Activated T-cell treated with anti-CD3 and anti-CD28 coated beads, Interleukin-2, amount 50 U/mL, for 24 hours (primary cell): Measurements from ENCODE around the gene RECQL5.

Experiments
- DNase-seq: peaks from one replicate; pipeline ENCODE4 v3.0.0-alpha.2; 2020
- H3K27ac Mint-ChIP-seq: 2 replicates; pipeline ENCODE4 v1.8.0; 2020; ENCODE audit warnings: mild to moderate bottlenecking, mixed read lengths
- H3K27me3 Mint-ChIP-seq: 2 replicates; pipeline ENCODE4 v1.8.0; 2020; ENCODE audit warnings: mixed read lengths
- H3K36me3 Mint-ChIP-seq: 2 replicates; pipeline ENCODE4 v1.8.0; 2020; ENCODE audit warnings: low read depth, mixed read lengths
- H3K4me1 Mint-ChIP-seq: 2 replicates; pipeline ENCODE4 v1.8.0; 2020; ENCODE audit warnings: low read depth, mixed read lengths
- H3K4me3 Mint-ChIP-seq: 2 replicates; pipeline ENCODE4 v1.8.0; 2020; ENCODE audit warnings: mild to moderate bottlenecking, moderate library complexity, mixed read lengths
- H3K9me3 Mint-ChIP-seq: 2 replicates; pipeline ENCODE4 v1.8.0; 2020; ENCODE audit warnings: mixed read lengths

RECQL5 gene

DNA sequence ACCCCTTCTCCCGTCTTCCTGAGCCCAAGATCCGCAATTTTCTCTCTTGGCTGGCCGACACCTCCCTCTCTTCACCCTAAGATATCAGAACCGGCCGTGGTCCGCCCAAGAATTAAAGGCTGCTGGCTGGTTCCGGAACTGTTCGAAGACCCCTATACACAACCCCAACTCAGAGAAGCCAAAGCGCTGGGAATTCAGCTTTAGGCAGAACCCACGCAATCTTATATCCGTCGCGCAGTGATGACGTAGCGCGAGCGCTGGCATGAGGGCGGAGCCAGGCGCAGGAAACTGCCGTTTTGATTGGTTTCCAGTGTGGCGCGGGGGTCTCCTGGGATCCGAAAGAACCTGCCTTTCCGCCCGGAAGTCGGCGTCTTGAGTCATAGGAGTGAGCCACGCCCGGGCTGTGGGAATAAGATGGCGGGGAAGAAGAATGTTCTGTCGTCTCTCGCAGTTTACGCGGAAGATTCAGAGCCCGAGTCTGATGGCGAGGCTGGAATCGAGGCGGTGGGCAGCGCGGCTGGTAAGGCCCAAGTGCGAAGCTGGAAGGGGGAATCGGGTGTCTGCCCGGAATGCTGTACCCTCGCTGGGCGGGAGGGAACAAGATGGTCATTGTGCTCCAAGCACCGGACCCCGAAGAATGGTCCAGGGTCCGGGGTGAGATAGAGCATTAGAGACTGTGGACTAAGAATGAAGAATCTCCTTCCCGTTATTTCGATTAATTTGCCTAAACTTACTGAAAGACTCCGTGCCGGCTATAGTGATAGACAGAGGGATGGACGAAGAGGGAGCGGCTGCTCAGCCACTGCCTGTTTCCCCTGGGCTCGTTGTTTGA is at the start of gene RECQL5, which contains the start of gene SAP30BP:
Gene RECQL5 (minus strand): TSS at position 196 of the 832 bp plus-strand sequence. CDS start 597 bp downstream, outside the sequence.
Gene SAP30BP (plus strand): TSS at position 380 of the 832 bp plus-strand sequence. CDS start 35 bp downstream, at position 415.
- peak within 1 kb of the TSS; percentile 52 for H3K27ac Mint-ChIP-seq
- no peaks in the 10 kb centered on the region for H3K27me3 Mint-ChIP-seq

DNA sequence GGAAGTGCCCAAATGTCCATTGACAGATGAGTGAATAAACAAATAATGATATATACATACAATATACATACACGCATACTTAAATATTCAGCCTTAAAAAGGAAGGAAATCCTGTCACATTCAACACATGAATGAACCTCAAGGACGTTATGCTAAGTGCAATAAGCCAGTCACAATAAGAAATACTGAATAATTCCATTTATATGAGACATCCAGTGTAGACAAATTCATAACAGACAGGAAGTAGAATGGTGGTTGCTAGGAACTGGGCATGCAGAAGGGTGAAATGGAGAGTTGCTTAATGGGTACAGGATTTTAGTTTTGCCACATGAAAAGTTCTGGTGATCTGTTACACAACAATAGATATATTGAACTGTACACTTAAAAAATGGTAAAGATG is 45.5 kb upstream of the RECQL5 start:
- Mint-ChIP-seq H3K27ac (no peak overlapping the region), H3K36me3 (peaks cover 14% of the 10 kb centered on the region), H3K4me3 (no peak overlapping the region), H3K4me1 (no peaks in the 10 kb centered on the region), H3K27me3 (peaks cover 6% of the 10 kb centered on the region), H3K9me3 (no peaks in the 10 kb centered on the region)
- no peak for DNase-seq

More for the DNA sequence above, at the start of gene RECQL5, which contains the start of gene SAP30BP:
- no peak within 1 kb of the TSS for H3K4me3 Mint-ChIP-seq
- no peaks in the 10 kb centered on the region for H3K9me3 Mint-ChIP-seq
- H3K4me1 Mint-ChIP-seq: peaks cover 37% of the 10 kb centered on the region
- H3K36me3 Mint-ChIP-seq: peaks cover 58% of the 10 kb centered on the region
- peak; percentile 98 for DNase-seq

DNA sequence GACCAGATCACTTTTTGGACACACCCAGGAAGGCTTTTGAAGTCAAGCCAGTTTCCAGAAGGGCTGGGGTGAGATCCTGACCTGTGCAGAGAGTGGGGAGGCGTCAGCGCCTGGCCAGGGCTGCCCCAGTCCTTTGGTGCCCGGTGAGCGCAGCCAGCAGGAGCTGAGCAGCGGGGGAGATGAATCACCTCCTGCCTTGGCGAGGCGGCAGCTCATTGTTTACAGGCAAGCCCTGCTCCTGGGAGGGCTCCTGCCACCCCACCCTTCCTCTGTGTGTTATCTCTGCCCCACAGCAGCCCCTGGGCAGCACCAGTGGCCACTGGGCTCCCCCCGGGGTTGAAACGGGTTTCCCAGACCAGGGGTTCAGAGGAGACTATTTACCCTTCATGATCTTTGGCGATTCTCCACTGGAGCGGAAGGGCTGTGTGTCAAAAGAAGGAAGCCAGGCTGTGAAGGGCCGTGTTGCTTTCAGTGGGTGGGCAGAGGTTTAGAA is 40.2 kb upstream of the RECQL5 start:
- H3K4me1 Mint-ChIP-seq: no peaks in the 10 kb centered on the region
- no peaks in the 10 kb centered on the region for H3K9me3 Mint-ChIP-seq
- no peak overlapping the region for H3K4me3 Mint-ChIP-seq
- H3K27me3 Mint-ChIP-seq: no peaks in the 10 kb centered on the region
- H3K36me3 Mint-ChIP-seq: peaks cover 67% of the 10 kb centered on the region
- peak overlapping the region; percentile 57 for H3K27ac Mint-ChIP-seq
- no peak for DNase-seq

DNA sequence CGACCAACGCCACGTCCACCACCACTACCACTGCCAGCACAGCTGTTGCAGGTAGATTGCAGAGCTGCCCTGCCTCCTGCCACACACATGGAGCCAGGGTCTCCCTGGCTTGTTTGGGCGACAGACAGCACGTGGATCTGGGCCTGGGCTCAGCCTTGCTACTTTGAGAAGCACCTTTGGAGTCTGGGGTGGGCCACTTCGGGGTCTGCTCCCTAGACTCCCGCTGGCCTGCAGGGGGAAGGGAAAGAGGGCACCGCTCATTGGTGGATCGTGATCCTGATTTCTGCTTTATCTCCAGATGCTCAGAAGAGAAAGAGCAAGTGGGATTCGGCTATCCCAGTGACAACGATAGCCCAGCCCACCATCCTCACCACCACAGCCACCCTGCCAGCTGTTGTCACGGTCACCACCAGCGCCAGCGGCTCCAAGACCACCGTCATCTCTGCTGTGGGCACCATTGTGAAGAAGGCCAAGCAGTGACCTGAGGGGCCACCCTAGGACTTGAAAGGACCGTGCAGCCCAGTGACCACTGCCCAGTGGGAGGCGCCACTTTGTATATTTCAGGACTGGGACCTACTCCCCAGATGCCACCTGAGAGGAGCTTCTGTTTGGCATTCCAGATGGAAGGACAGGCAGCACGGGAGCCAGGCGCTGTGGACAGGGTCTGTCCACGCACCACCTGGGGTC is 39.2 kb upstream of the RECQL5 start:
- Mint-ChIP-seq H3K27me3 (no peaks in the 10 kb centered on the region), H3K9me3 (no peaks in the 10 kb centered on the region), H3K27ac (no peak overlapping the region), H3K4me1 (no peaks in the 10 kb centered on the region), H3K4me3 (no peak overlapping the region), H3K36me3 (peaks cover 76% of the 10 kb centered on the region)
- no peak for DNase-seq

DNA sequence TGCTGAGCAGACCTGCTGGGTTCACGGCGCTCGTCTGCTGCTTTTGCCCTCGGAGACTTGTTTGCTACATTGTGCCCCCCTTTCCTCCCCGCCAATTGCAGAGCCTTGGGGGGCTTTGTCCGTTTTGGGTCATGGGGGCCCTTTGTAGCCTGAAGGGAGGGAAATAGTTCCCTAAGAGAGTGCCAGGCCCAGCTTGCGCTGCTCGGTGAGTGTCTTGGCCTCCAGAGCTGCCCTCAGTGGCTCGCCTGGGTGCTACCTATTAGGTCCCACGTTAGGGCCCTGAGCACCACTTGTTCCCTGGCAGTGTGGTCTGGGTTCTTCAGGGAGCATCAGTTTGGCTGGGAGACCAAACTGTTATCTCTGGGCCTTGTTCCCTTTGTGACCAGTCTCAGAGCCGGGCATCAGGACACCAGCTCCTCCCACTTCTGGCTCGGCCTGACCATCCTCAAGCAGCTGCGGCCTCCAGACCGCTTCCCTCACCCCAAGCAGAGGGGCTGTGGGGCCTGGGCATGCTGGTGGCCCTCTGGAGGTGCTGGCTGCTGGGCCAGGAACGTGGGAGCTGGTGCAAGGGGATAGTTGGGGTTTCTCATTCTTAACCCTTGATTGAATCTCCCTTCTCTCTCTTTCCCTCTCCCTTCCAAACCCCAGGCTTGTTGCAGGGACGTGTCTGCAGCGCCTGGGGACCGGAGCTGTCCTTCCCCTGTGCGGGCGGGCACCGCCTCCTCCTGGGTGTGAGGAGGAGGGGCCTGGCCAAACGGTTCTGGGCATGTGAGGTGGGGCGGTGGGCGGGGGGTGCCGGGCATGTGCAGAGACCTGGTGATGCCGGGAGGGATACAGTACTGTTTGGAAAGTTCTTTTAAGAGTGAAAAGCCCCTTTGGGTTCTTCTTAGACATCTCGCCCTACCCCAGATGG is 38.3 kb upstream of the RECQL5 start:
- H3K4me1 Mint-ChIP-seq: no peaks in the 10 kb centered on the region
- no peak overlapping the region for H3K27ac Mint-ChIP-seq
- no peaks in the 10 kb centered on the region for H3K27me3 Mint-ChIP-seq
- H3K36me3 Mint-ChIP-seq: peaks cover 86% of the 10 kb centered on the region
- H3K9me3 Mint-ChIP-seq: no peaks in the 10 kb centered on the region
- H3K4me3 Mint-ChIP-seq: no peak overlapping the region
- no peak for DNase-seq

DNA sequence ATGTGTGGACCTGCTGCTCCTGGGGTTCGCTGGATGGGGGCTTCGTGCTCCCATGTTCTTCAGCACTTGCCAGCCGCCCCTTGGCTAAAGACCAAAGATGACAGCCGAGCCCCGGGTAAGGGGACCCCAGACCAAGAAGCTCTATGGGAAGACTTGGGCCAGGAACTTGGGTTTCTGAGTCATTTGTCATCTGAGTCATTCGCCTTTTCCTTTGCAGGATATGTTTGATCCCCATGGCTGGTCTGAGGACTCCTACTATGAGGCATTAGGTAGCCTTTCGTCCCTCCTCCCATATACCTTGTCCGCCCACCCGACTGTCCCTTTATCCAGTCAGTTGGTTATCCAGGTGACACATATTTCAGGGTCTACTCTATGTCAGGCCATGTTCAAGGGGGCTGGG is 36.6 kb upstream of the RECQL5 start:
- no peak overlapping the region for H3K27ac Mint-ChIP-seq
- H3K27me3 Mint-ChIP-seq: no peaks in the 10 kb centered on the region
- no peak overlapping the region for H3K4me3 Mint-ChIP-seq
- no peaks in the 10 kb centered on the region for H3K9me3 Mint-ChIP-seq
- H3K36me3 Mint-ChIP-seq: peaks cover 98% of the 10 kb centered on the region
- no peak for DNase-seq
- no peaks in the 10 kb centered on the region for H3K4me1 Mint-ChIP-seq

DNA sequence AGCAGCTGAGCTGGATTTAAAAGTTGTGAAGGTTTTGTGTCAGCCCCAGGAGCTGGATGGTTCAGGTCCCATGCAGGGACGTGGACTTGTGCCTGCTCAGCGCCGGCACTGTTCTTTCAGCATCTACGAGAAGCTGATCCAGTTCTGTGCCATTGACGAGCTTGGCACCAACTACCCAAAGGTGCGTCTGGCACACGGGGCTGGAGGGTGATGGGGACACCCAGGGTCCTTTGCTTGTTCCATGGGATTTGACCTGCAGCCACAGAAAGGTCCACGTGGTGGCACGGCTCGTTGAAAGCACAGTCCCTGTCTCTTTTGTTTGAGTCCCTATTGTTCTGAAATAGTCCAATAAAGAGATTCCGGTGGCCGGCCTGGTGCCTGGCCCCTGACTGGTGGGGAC is 36.2 kb upstream of the RECQL5 start:
- Mint-ChIP-seq H3K4me3 (no peak overlapping the region), H3K4me1 (no peaks in the 10 kb centered on the region), H3K36me3 (peaks cover 96% of the 10 kb centered on the region), H3K27me3 (no peaks in the 10 kb centered on the region), H3K27ac (no peak overlapping the region), H3K9me3 (no peaks in the 10 kb centered on the region)
- DNase-seq: no peak

DNA sequence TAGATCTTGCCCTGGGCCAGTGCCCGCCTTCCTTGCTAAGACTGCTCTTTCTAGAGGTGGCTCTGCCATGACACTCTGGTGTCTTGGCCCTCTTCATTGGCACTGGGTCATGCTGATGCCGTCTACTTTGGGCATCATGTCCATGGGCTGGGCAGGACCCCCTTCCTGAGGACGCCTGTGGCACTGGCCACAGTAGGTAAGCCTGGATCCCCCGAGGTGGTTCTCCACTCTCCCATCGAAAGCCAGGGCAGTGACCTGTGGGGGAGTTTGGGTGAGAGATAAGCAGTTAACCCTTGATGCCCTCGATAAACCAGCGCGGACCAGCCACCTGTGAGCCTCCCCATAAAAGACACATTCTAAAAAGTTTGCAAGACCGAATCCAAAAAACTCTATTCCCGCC is 34.3 kb upstream of the RECQL5 start:
- no peaks in the 10 kb centered on the region for H3K9me3 Mint-ChIP-seq
- H3K27me3 Mint-ChIP-seq: no peaks in the 10 kb centered on the region
- no peak for DNase-seq
- H3K4me1 Mint-ChIP-seq: no peaks in the 10 kb centered on the region
- no peak overlapping the region for H3K27ac Mint-ChIP-seq
- no peak overlapping the region for H3K4me3 Mint-ChIP-seq
- H3K36me3 Mint-ChIP-seq: peaks cover 95% of the 10 kb centered on the region

DNA sequence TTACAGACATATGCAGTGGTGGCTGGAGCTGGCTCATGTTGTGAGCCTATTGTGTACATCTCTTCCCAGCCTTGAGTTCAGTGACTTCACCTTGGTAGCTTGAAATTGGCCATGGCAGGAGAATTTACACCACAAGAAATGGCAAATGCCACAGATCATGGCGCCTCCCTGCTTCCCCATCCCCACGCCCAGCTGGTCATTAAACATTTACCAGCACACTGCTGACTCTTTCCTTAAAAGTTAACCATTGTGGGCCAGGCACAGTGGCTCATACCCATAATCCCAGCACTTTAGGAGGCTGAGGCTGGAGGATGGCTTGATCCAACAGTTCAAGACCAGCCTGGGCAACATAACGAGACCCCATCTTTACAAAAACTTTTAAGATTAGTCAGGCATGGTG is 31.7 kb upstream of the RECQL5 start:
- H3K4me3 Mint-ChIP-seq: no peak overlapping the region

DNA sequence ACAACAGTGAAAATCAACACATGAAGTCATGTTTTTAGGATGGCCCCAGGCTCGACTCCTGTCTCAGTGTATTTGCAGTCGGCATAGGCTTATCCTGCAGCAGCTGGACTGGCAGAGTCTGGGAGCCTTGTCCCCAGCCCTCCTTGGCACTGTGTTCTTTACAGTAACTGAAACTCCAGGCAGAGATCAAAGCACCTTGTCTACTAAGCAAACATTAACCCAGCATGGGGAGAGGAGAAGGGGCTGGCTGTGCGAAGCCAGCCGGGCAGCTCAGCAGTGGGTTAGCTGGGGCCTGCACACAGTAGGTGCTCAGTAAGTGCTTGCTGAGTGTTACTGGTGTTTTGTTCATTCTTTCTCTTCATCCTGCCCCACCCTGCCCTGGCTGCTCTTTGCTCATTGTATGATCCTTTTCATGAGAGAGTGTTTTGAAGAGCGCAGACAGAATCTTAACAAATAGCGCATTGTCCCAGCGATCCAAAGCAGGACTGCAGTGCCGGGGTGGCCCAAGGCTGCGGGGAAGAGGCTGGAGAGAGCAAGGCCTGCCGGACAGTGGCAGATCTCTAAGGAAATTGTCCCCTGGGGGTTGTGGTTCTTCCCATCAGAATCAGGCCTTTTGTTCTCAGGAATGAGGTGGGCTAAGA is 30.8 kb upstream of the RECQL5 start:
- no peak overlapping the region for H3K27ac Mint-ChIP-seq
- no peak overlapping the region for H3K4me3 Mint-ChIP-seq

More for the DNA sequence above, 31.7 kb upstream of the RECQL5 start:
- peaks cover 93% of the 10 kb centered on the region for H3K36me3 Mint-ChIP-seq
- peak overlapping the region; percentile 20 for H3K27ac Mint-ChIP-seq
- H3K9me3 Mint-ChIP-seq: no peaks in the 10 kb centered on the region
- no peaks in the 10 kb centered on the region for H3K27me3 Mint-ChIP-seq
- no peak for DNase-seq
- H3K4me1 Mint-ChIP-seq: no peaks in the 10 kb centered on the region

DNA sequence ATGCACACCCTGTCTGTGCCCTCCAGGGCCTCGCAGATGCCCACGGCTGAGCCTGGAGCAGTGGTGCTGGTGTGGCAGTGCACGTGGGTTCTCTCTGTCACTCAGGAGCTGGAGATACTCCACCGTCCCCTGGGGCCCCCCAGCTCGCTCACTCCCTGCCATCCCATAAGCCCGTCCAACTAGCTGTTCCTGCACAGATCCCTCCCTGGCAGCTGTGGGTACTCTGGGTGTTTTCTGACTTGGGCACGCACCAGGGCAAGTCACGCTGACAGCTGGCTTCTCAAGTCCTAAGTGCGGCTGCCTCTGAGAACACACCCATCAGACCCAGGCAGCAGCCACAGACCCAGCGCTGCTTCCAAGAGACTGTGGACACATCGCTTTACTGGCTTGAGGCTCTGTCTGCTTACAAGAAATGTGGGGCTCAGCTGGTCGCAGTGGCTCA is 28.9 kb upstream of the RECQL5 start:
- no peak overlapping the region for H3K27ac Mint-ChIP-seq
- H3K9me3 Mint-ChIP-seq: no peaks in the 10 kb centered on the region
- H3K4me1 Mint-ChIP-seq: peaks cover 17% of the 10 kb centered on the region
- H3K27me3 Mint-ChIP-seq: no peaks in the 10 kb centered on the region
- DNase-seq: no peak
- H3K4me3 Mint-ChIP-seq: no peak overlapping the region
- peaks cover 93% of the 10 kb centered on the region for H3K36me3 Mint-ChIP-seq

More for the DNA sequence above, 30.8 kb upstream of the RECQL5 start:
- no peak for DNase-seq
- Mint-ChIP-seq H3K36me3 (peaks cover 93% of the 10 kb centered on the region), H3K9me3 (no peaks in the 10 kb centered on the region), H3K4me1 (no peaks in the 10 kb centered on the region), H3K27me3 (no peaks in the 10 kb centered on the region)

DNA sequence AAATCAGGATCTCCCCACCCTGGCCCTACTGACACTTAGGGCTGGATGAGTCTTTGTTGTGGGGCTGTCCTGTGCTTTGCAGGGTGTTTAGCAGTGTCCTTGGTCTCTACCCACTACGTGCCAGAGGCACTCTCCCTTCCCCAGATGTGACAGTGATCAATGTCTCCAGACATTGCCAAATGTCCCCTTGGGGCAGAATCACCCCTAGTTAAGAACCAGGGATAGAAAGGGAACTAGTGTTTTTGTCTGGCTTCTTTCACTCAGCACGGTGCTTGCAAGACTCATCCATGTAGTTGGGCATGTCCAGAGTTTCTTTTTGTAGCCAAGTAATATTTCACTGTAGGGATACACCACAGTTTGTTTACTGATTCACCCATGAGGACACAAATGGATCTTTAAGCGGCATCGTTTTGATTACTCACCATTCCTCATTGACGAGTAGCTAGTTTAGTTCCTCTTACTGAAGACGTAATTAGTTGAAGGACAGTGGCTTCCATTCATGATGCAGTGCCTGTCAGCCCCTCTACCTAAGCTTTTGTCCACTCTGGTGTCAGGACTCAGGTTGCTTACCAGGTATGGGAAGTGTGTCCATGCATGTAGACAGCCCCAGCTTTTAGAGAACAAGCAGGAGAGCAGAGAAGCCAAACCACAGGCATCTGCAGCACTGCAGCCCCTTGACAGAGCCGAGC is 28.3 kb upstream of the RECQL5 start:
- no peak for DNase-seq
- no peaks in the 10 kb centered on the region for H3K27me3 Mint-ChIP-seq
- peaks cover 93% of the 10 kb centered on the region for H3K36me3 Mint-ChIP-seq
- peaks cover 22% of the 10 kb centered on the region for H3K4me1 Mint-ChIP-seq
- no peak overlapping the region for H3K4me3 Mint-ChIP-seq
- no peaks in the 10 kb centered on the region for H3K9me3 Mint-ChIP-seq
- no peak overlapping the region for H3K27ac Mint-ChIP-seq

DNA sequence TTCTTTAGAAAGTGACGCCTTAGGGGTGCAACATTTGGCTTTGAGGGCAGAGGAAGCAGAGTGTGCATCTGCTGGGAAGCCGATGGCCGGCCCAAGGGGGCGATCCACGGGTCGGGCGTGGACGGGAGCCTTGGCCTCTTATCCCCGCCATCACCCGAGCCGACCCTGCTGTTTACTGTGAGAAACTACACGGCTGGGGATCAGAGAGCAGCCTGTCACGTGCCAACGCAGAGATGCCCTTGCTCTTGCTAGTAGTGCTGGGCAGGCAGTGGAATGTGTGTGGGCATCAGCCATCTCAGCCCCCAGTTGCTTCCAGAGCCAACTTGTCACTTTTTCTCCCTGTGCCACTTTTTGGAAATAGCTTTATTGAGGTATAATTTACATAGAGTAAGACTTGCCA is 27.6 kb upstream of the RECQL5 start:
- Mint-ChIP-seq H3K27me3 (no peaks in the 10 kb centered on the region), H3K4me3 (no peak overlapping the region), H3K4me1 (peaks cover 28% of the 10 kb centered on the region), H3K36me3 (peaks cover 91% of the 10 kb centered on the region), H3K9me3 (no peaks in the 10 kb centered on the region), H3K27ac (no peak overlapping the region)
- no peak for DNase-seq
